GM18520 (cell line): ENCODE results near the gene CHD9NB.
A peak's percentile ranks its signal among the peaks of the same experiment; 100 is the strongest.
"Not testable (repeated sequence)": the region's sequence is repeated elsewhere in the genome, so short reads cannot be mapped to it uniquely, and the experiment has no call there.

Source experiments
- ATAC-seq: cut with Tn5 transposase; IDR thresholded peaks from one replicate; pipeline ENCODE4 v1.9.1; 2021; ENCODE audit not compliant: unreplicated experiment

The CHD9NB gene

GRCh38 chr16:53058441-53058840 is 5.7 kb upstream of the CHD9NB start:
- ATAC-seq: no peak

- ATAC-seq: no peak
These were observed 5.0 kb upstream of the CHD9NB start for GRCh38 chr16:53057658-53058057.

DNA sequence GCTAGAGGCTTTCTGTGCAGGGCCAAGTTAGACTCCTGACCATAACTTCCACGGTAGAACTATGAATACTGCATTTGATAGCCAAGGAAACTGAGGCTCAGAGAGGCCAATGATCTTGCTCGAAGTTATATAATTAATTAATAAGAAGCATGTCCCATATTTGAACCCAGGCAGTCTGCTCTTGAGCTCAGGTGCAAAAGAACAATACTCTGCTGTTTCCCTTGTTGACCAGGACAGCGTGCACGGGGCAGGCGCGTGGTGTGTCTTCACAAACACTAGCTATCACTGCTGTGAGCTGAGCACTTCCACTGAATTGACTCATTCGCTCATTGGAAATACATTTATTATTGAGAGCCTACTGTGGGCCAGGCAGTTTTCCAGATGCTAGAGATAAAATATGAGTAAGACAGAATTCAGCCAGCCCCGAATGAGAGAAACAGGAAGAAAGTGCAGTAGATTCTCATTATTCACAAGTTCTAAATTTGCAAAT is 3.7 kb upstream of the CHD9NB start:
- no peak for ATAC-seq

GRCh38 chr16:53055541-53056391 is 3.1 kb upstream of the CHD9NB start:
- ATAC-seq: no peak

GRCh38 chr16:53054670-53055485 is 2.2 kb upstream of the CHD9NB start, which contains the start of gene CHD9:
CHD9 (plus strand) TSS chr16:53054991; CDS start chr16:53156090, 101,099 bp downstream.
- ATAC-seq: peak; percentile 77

DNA sequence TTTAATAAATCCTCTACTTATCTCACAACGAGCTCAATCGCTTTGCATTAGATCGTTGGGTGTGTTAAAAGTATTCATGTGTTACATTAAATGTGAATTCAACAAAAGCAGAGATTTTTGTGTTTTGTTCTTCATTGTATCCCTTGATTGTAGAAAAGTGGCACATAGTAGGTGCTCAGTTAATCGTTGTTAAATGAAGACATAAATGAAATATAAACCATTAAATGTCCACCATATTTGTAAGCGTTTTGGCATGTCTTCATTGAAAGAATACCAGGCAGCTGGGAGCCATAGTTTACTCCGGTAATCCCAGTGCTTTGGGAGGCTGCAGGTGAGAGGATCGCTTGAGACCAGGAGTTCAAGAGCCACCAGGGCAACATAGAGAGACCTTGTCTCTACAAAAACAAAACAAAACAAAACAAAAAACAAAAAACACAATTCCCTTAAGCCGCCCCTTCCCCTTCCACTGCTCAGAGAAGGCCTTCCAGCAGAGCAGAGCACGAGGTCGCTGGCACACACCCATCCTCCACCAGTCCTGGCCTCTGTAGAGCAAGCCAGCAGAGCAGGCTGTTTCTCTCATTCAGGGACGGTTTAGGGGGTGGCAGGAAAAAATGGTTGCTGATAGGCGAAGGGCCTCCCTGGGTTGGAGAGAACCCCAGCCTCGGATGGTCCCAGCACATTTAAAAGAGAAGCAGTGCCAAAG is 1.4 kb upstream of the CHD9NB start:
- peak; percentile 6 for ATAC-seq

DNA sequence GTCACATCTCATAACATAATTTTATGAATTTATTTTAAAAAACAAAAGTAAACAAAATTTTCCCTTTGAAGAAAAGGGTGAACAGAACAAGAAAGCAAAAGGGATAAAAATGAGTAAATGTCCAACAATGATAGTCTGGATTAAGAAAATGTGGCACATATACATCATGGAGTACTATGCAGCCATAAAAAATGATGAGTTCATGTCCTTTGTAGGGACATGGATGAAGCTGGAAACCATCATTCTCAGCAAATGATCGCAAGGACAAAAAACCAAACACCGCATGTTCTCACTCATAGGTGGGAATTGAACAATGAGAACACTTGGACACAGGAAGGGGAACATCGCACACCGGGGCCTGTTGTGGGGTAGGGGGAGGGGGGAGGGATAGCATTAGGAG is 1.4 kb downstream of the CHD9NB start:
- ATAC-seq: not testable (repeated sequence)

DNA sequence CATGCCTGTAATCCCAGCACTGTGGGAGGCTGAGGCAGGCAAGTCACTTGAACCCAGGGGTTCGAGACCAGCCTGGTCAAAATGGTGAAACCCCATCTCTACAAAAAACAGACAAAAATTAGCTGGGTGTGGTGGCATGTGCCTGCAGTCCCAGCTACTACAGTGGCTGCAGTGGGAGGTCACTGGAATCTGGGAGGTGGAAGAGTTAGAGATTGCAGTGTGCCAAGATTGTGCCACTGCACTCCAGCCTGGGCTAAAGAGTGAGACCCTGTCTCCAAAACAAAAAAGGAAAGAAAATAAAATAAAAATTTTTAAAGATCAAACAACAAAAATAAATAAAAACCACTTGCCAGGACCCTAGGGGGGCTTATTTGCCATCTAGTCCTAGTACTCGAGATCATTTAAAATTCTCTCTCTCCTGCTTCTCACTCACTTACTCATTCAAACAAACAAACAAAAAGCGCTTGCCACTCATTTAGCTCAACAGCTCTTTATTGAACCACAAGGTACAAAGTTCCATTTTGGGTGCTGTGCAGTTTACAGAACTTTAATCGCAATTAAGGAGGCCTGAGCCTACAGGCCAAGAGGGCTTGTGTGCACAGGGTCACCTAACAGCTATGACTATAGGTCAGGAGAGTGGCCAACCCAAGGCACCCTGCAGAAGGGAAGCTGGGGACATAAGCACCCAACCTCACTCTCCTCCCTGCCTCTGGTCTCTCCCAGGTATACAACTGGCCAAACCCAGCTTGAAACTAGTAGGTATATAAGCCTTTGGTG is 4.4 kb downstream of the CHD9NB start:
- ATAC-seq: no peak

DNA sequence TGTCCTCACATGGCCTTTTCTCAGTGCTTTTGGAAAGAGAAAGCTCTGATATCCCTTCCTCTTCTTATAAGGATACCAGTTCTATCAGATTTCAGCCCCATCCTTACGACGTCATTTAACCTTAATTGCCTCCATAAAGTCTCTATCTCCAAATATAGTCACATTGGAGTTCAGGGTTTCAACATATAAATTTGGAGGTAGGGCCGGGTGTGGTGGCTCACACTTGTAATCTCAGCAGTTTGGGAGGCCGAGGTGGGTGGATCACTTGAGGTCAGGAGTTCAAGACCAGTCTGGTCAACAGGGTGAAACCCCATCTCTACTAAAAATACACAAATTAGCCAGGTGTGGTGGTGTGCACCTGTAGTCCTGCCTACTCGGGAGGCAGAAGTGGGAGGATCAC is 5.2 kb downstream of the CHD9NB start:
- ATAC-seq: not testable (repeated sequence)

GRCh38 chr16:53045341-53046220 is 7.1 kb downstream of the CHD9NB start:
- no peak for ATAC-seq

- ATAC-seq: no peak
These were observed 8.6 kb downstream of the CHD9NB start for GRCh38 chr16:53043986-53044601.

- no peak for ATAC-seq
These were observed 9.3 kb downstream of the CHD9NB start for GRCh38 chr16:53043428-53043831.

- ATAC-seq: no peak
These were observed 10.4 kb downstream of the CHD9NB start for GRCh38 chr16:53042235-53042701.

DNA sequence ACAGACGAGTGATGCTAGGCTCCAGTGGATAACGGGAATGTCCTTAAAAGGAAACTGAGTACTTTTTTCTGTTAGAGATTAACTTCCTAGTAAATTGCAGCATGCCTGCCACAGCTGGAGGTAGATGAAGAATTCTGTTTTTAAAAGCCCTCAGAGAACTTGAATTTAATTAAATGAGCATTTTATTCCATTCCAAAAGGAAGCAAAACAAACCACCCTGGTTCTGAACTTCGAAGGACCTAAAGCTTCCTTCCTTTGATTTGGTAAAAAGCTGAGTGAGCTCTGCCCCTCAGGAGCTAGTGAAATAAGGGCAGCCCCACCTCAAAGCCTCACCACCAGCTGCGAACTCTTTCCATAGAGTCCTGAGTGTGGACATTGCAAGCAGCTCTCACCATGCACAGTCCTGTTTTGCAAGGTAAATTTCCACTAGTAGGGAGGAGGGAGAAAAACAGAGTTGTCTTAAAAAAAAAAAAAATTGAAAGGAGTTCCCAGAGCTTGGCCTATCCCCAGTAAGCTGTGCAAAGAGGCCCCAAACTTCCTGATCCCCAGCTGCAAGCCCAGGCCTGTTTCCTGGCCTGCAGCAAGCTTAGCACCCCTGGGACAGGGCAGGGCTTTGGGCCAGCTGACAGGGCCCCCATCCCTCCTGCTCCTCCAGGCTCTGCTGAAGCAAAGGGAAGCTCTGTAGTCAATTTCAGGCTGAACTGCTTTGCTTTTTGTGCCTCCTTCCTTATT is 11.2 kb downstream of the CHD9NB start:
- ATAC-seq: no peak

- ATAC-seq: no peak
These were observed 11.9 kb downstream of the CHD9NB start for GRCh38 chr16:53040788-53041187.

DNA sequence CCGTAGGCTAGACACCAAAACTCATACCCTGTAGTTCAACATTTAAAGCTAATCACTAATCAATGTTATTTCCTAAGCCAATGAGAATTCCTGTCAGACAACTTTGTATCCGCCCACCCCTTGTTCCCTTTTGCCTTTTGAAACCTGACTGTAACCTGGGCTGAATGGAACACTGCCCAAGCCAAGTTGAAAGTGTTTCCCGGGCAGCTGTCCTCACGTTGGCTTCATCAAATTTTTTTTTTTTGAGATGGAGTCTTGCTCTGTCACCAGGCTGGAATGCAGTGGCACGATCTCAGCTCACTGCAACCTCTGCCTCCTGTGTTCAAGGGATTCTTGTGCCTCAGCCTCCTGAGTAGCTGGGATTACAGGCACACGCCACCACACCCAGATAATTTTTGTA is 16.0 kb downstream of the CHD9NB start:
- not testable (repeated sequence) for ATAC-seq

GRCh38 chr16:53036066-53036465 is 16.6 kb downstream of the CHD9NB start:
- ATAC-seq: no peak
